Neural cell (in vitro differentiated cells): ENCODE results near the gene FCER2.

Experiments
- EZH2 ChIP-seq: fragments of 200-600, 300-800 bp; shearing (Covaris generic), sonication (generic); IDR thresholded peaks from 2 replicates; pipeline ENCODE4 v1.6.1; 2014; ENCODE audit warnings: antibody characterized with exemption, low read length, borderline replicate concordance, mild to moderate bottlenecking; ENCODE audit not compliant: insufficient read depth, poor library complexity, severe bottlenecking
- MXI1 ChIP-seq: fragments of 450-650 bp; conservative IDR thresholded peaks from 2 replicates; pipeline ENCODE4 v1.6.1; 2014; ENCODE audit warnings: antibody characterized with exemption, mild to moderate bottlenecking; ENCODE audit not compliant: poor library complexity, severe bottlenecking
- POLR2AphosphoS5 ChIP-seq: IDR thresholded peaks from 2 replicates; pipeline ENCODE4 v1.6.1; 2012
- RAD21 ChIP-seq: fragments of 450-650 bp; conservative IDR thresholded peaks from 2 replicates; pipeline ENCODE4 v1.6.1; 2014; ENCODE audit warnings: antibody characterized with exemption, mild to moderate bottlenecking, moderate library complexity
- SMC3 ChIP-seq: fragments of 450-650 bp; conservative IDR thresholded peaks from 2 replicates; pipeline ENCODE4 v1.6.1; 2014; ENCODE audit warnings: antibody characterized with exemption, mild to moderate bottlenecking, moderate library complexity; ENCODE audit not compliant: poor library complexity
- TAF1 ChIP-seq: IDR thresholded peaks from 2 replicates; pipeline ENCODE4 v1.6.1; 2012; ENCODE audit warnings: low read depth
- TF ChIP-seq, protein P1 (sequence below): fragments of 450-650 bp; IDR thresholded peaks from 2 replicates; pipeline ENCODE4 v1.5.1; 2014; ENCODE audit warnings: antibody characterized with exemption, mild to moderate bottlenecking, moderate library complexity; ENCODE audit not compliant: poor library complexity, severe bottlenecking
- TF ChIP-seq, protein P2 (sequence below): IDR thresholded peaks from 2 replicates; pipeline ENCODE4 v1.6.1; 2012; ENCODE audit warnings: borderline replicate concordance

DNA sequence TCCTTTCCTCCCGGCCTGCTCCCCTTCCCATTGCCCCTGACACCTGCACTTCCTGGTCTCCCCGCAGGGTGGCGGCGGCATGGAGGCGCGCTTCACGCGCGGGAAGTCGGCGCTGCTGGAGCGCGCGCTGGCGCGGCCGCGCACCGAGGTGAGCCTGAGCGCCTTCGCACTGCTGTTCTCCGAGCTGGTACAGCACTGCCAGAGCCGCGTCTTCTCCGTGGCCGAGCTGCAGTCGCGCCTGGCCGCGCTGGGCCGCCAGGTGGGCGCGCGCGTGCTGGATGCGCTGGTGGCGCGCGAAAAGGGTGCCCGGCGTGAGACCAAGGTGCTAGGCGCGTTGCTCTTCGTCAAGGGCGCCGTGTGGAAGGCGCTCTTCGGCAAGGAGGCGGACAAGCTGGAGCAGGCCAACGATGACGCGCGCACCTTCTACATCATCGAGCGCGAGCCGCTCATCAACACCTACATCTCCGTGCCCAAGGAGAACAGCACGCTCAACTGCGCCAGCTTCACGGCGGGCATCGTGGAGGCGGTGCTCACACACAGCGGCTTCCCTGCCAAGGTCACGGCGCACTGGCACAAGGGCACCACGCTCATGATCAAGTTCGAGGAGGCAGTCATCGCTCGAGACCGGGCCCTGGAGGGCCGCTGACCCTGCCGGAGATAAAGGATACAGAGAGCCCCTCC is 19.6 kb downstream of the FCER2 start:
- TF ChIP-seq RAD21: no peak
- TF ChIP-seq TAF1: no peak
- TF ChIP-seq, protein P1, sequence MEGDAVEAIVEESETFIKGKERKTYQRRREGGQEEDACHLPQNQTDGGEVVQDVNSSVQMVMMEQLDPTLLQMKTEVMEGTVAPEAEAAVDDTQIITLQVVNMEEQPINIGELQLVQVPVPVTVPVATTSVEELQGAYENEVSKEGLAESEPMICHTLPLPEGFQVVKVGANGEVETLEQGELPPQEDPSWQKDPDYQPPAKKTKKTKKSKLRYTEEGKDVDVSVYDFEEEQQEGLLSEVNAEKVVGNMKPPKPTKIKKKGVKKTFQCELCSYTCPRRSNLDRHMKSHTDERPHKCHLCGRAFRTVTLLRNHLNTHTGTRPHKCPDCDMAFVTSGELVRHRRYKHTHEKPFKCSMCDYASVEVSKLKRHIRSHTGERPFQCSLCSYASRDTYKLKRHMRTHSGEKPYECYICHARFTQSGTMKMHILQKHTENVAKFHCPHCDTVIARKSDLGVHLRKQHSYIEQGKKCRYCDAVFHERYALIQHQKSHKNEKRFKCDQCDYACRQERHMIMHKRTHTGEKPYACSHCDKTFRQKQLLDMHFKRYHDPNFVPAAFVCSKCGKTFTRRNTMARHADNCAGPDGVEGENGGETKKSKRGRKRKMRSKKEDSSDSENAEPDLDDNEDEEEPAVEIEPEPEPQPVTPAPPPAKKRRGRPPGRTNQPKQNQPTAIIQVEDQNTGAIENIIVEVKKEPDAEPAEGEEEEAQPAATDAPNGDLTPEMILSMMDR: no peak
- no peak for TF ChIP-seq EZH2
- TF ChIP-seq POLR2AphosphoS5: no peak
- no peak for TF ChIP-seq MXI1
- TF ChIP-seq, protein P2, sequence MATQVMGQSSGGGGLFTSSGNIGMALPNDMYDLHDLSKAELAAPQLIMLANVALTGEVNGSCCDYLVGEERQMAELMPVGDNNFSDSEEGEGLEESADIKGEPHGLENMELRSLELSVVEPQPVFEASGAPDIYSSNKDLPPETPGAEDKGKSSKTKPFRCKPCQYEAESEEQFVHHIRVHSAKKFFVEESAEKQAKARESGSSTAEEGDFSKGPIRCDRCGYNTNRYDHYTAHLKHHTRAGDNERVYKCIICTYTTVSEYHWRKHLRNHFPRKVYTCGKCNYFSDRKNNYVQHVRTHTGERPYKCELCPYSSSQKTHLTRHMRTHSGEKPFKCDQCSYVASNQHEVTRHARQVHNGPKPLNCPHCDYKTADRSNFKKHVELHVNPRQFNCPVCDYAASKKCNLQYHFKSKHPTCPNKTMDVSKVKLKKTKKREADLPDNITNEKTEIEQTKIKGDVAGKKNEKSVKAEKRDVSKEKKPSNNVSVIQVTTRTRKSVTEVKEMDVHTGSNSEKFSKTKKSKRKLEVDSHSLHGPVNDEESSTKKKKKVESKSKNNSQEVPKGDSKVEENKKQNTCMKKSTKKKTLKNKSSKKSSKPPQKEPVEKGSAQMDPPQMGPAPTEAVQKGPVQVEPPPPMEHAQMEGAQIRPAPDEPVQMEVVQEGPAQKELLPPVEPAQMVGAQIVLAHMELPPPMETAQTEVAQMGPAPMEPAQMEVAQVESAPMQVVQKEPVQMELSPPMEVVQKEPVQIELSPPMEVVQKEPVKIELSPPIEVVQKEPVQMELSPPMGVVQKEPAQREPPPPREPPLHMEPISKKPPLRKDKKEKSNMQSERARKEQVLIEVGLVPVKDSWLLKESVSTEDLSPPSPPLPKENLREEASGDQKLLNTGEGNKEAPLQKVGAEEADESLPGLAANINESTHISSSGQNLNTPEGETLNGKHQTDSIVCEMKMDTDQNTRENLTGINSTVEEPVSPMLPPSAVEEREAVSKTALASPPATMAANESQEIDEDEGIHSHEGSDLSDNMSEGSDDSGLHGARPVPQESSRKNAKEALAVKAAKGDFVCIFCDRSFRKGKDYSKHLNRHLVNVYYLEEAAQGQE: no peak
- no peak for TF ChIP-seq SMC3
